Measurements from ENCODE around the gene NLRP6. TPM values are rescaled to one million over a fixed set of nuclear protein-coding genes. Genes with fewer than 3 reads are reported as not detected.

The NLRP6 gene
- total RNA-seq, 4 donors from 2014 or later, result 1.8 to 2.1 TPM; not detected in 2

- DNase-seq, result no peak
- H3K4me1 ChIP-seq, result no peaks in the 10 kb centered on the region
- no peaks in the 10 kb centered on the region for H3K9me3 ChIP-seq
- WGBS, 2 donors (ENCODE audit: low coverage in 1 of 2), result 79% methylated on average over 15 of the region's 15 CpGs; no CpG with 5 or more reads in 1 of the 2 donors
- intact Hi-C loops (cut with DNase I; ENCODE audit: low total_unique reads), result no loop called here
- TF ChIP-seq POLR2AphosphoS5 (IDR thresholded peaks at IDR 0.05) (no peak), CTCF (IDR thresholded peaks at IDR 0.05) (peak in 1 of 5 experiments; percentile 7)
- H3K4me3 ChIP-seq, result no peak overlapping the region
- no peak overlapping the region for H3K27ac ChIP-seq
- H3K36me3 ChIP-seq, result no peaks in the 10 kb centered on the region
- in situ Hi-C loops (cut with MboI; ENCODE audit: low pct_ligation_motif_present in 1 of 4, low pct_unique_long_range_greater_than_20kb in 1 of 4, low sequenced_read_pairs in 3 of 4), result loop anchor here in 1 of 4 donors (10.0 kb wide), 1 partner anchor 107 kb away; the partner anchor contains the start of gene B4GALNT4
- H3K27me3 ChIP-seq, result no peaks in the 10 kb centered on the region
Measured at GRCh38 chr11:257766-258493, 20.3 kb upstream of the NLRP6 start.

GRCh38 chr11:259413-259812 lies 18.8 kb upstream of the NLRP6 start:
- intact Hi-C loops (cut with DNase I; ENCODE audit: low total_unique reads) (no loop called here), in situ Hi-C loops (cut with MboI; ENCODE audit: low pct_ligation_motif_present in 1 of 4, low pct_unique_long_range_greater_than_20kb in 1 of 4, low sequenced_read_pairs in 3 of 4) (loop anchor here in 1 of 4 donors (10.0 kb wide), 1 partner anchor 105 kb away; the partner anchor contains the start of gene B4GALNT4)
- no peaks in the 10 kb centered on the region for H3K4me1 ChIP-seq
- H3K36me3 ChIP-seq, result no peaks in the 10 kb centered on the region
- H3K27me3 ChIP-seq, result no peaks in the 10 kb centered on the region
- no peak overlapping the region for H3K4me3 ChIP-seq
- TF ChIP-seq POLR2AphosphoS5 (IDR thresholded peaks at IDR 0.05) (no peak), CTCF (IDR thresholded peaks at IDR 0.05) (no peak), EP300 (IDR thresholded peaks at IDR 0.05; ENCODE audit: low read depth) (no peak), POLR2A (IDR thresholded peaks at IDR 0.05) (no peak)
- H3K27ac ChIP-seq, result no peak overlapping the region
- WGBS, 2 donors (ENCODE audit: low coverage in 1 of 2), result 72 to 88% methylated on average over 5 to 10 of the region's 10 CpGs
- H3K9me3 ChIP-seq, result no peaks in the 10 kb centered on the region
- no peak for DNase-seq

GRCh38 chr11:261624-262023 lies 16.6 kb upstream of the NLRP6 start:
- Histone ChIP-seq H3K4me3 (no peak overlapping the region), H3K27ac (no peak overlapping the region), H3K36me3 (no peaks in the 10 kb centered on the region), H3K27me3 (no peaks in the 10 kb centered on the region), H3K4me1 (no peaks in the 10 kb centered on the region), H3K9me3 (no peaks in the 10 kb centered on the region)
- intact Hi-C loops (cut with DNase I; ENCODE audit: low total_unique reads), result no loop called here
- in situ Hi-C loops (cut with MboI; ENCODE audit: low pct_ligation_motif_present in 1 of 4, low pct_unique_long_range_greater_than_20kb in 1 of 4, low sequenced_read_pairs in 3 of 4), result no loop called here
- DNase-seq, result no peak
- TF ChIP-seq POLR2A (IDR thresholded peaks at IDR 0.05) (no peak), CTCF (IDR thresholded peaks at IDR 0.05) (no peak), EP300 (IDR thresholded peaks at IDR 0.05; ENCODE audit: low read depth) (no peak), POLR2AphosphoS5 (IDR thresholded peaks at IDR 0.05) (no peak)
- WGBS, 2 donors (ENCODE audit: low coverage in 1 of 2), result 81 to 100% methylated on average over 4 of the region's 4 CpGs

GRCh38 chr11:266676-267439 lies 11.3 kb upstream of the NLRP6 start:
- peak overlapping the region in 1 of 4 donors; percentile 2 for H3K27ac ChIP-seq
- no peak for TF ChIP-seq EP300 (IDR thresholded peaks at IDR 0.05; ENCODE audit: low read depth)
- no peak for TF ChIP-seq POLR2AphosphoS5 (IDR thresholded peaks at IDR 0.05)
- TF ChIP-seq POLR2A (IDR thresholded peaks at IDR 0.05), result no peak
- no peak for TF ChIP-seq CTCF (IDR thresholded peaks at IDR 0.05)
- H3K27me3 ChIP-seq, result peaks cover 7% of the 10 kb centered on the region
- H3K36me3 ChIP-seq, result no peaks in the 10 kb centered on the region
- intact Hi-C loops (cut with DNase I; ENCODE audit: low total_unique reads) (no loop called here), in situ Hi-C loops (cut with MboI; ENCODE audit: low pct_ligation_motif_present in 1 of 4, low pct_unique_long_range_greater_than_20kb in 1 of 4, low sequenced_read_pairs in 3 of 4) (no loop called here)
- no peak for DNase-seq
- no peaks in the 10 kb centered on the region for H3K9me3 ChIP-seq
- WGBS, 2 donors (ENCODE audit: low coverage in 1 of 2), result 68 to 91% methylated on average over 4 to 5 of the region's 13 CpGs
- no peak overlapping the region for H3K4me3 ChIP-seq
- peaks cover 0 to 20% (median 15%) of the 10 kb centered on the region in 4 donors for H3K4me1 ChIP-seq

Data from transverse colon (tissue), 4 donors.